ENCODE measurements around the gene MRPL34.

- peak; percentile 86 to 98 (median 95) for TF ChIP-seq CTCF (IDR thresholded peaks at IDR 0.05 in 8 of 11, conservative IDR thresholded peaks at IDR 0.05 in 3 of 11)
- peak; percentile 55 to 78 (median 64) for TF ChIP-seq POLR2AphosphoS5 (IDR thresholded peaks at IDR 0.05)
- no peak for TF ChIP-seq POLR2A (IDR thresholded peaks at IDR 0.05)
Measured at GRCh38 chr19:17282488-17283125, 23.1 kb upstream of the MRPL34 start.
